ENCODE data around the gene DNAJC13.

DNA sequence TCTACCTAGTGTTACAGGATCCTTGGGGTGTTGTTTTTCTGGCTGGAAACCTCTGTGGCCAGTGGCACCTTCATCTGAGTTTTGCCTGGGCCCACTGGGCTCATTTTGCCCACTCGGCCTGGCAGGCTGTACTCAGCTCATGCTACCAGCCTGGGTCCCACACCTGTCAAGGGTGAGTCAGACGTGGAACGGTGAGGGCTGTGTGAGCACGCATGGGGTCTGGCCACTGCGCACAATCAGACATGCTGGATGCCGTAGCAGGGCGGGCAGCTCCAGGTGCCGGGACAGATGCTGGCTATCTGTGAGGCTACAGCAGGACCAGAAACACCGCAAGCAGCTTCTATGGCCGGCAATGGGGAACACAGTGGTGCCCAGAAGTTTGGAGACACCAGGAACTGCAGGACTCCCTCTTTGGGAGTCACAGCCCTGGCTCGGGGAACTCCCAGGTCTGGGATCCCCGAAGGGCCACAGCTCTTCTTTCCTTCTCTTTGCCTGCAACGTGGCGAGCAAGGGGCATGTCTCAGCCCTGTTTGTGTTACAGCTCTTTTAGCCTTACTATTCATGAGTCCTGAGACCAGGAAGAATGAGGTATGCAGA, 35.9 kb upstream of the DNAJC13 start:
- TF ChIP-seq ZNF274 (IDR thresholded peaks at IDR 0.05; ENCODE audit: low read depth, low read length), result no peak
- no peak for TF ChIP-seq SUZ12 (IDR thresholded peaks at IDR 0.05; ENCODE audit: extremely low read depth, insufficient read depth, insufficient read length)
